HEK293 (cell line): ENCODE results near the gene NDRG3.

Experiments used
- CTCF ChIA-PET: fragments of 350-600 bp; formaldehyde crosslinking; extraction: SDS; loops from one replicate; lab custom pipeline; 2021; ENCODE audit warnings: antibody characterized with exemption; lab: Yijun Ruan, JAX
- POLR2A ChIA-PET: fragments of 300-600 bp; formaldehyde crosslinking; extraction: SDS; loops from one replicate; lab custom pipeline; 2020; ENCODE audit warnings: antibody characterized with exemption, inconsistent platforms; lab: Yijun Ruan, JAX
- H3K27ac ChIP-seq: fragments of 200-500 bp; sonication (Bioruptor generic); 2 replicates; pipeline ENCODE4 v1.5.1; 2014; ENCODE audit warnings: low read depth, low read length, control low read depth, inconsistent platforms; ENCODE audit errors: extremely low read depth
- H3K36me3 ChIP-seq, 2 experiments: fragments of 200-500 bp in 1 of 2; sonication (Bioruptor generic) in 1 of 2; 1 replicate in 1 of 2; 2 replicates in 1 of 2; pipeline ENCODE4 v1.5.1; 2014 to 2017; ENCODE audit warnings: inconsistent platforms in 2 of 2, low read length in 2 of 2; ENCODE audit not compliant: control insufficient read depth in 2 of 2, insufficient read depth in 1 of 2
- H3K4me1 ChIP-seq: fragments of 200-500 bp; sonication (Bioruptor generic); 2 replicates; pipeline ENCODE4 v1.5.1; 2014; ENCODE audit warnings: mild to moderate bottlenecking, low read length, inconsistent platforms; ENCODE audit not compliant: control insufficient read depth, insufficient read depth
- H3K4me3 ChIP-seq: 2 replicates; pipeline ENCODE4 v1.5.1; 2011; ENCODE audit warnings: low read depth, mild to moderate bottlenecking, control low read depth, low read length, moderate library complexity
- H3K9me3 ChIP-seq: fragments of 200-500 bp; sonication (Bioruptor generic); 2 replicates; pipeline ENCODE4 v1.5.1; 2014; ENCODE audit warnings: low read depth, low read length, inconsistent platforms; ENCODE audit not compliant: control insufficient read depth, insufficient read depth
- FEZF1 ChIP-seq: fragments of 450-650 bp; formaldehyde crosslinking; IDR thresholded peaks from 2 replicates; pipeline ENCODE4 v1.5.1; 2016; ENCODE audit warnings: missing biosample characterization, missing genetic modification characterization
- GLI4 ChIP-seq: fragments of 450-650 bp; formaldehyde crosslinking; IDR thresholded peaks from 2 replicates; pipeline ENCODE4 v1.5.1; 2016; ENCODE audit warnings: missing biosample characterization, missing genetic modification characterization
- GLIS1 ChIP-seq: fragments of 450-650 bp; formaldehyde crosslinking; IDR thresholded peaks from 2 replicates; pipeline ENCODE4 v1.5.1; 2016; ENCODE audit warnings: missing biosample characterization, missing genetic modification characterization
- HOXA7 ChIP-seq: sonication (generic); formaldehyde crosslinking; IDR thresholded peaks from 2 replicates; pipeline ENCODE4 v1.8.1; 2022; ENCODE audit warnings: missing genetic modification reagents, borderline replicate concordance
- IKZF3 ChIP-seq: fragments of 450-650 bp; IDR thresholded peaks from 2 replicates; pipeline ENCODE4 v1.5.0; 2018; ENCODE audit warnings: missing biosample characterization, mild to moderate bottlenecking, missing genetic modification characterization, moderate library complexity
- KLF9 ChIP-seq: fragments of 450-650 bp; formaldehyde crosslinking; IDR thresholded peaks from 2 replicates; pipeline ENCODE4 v1.5.1; 2016; ENCODE audit warnings: missing biosample characterization, missing genetic modification characterization, low read depth
- SCRT1 ChIP-seq: fragments of 450-650 bp; formaldehyde crosslinking; IDR thresholded peaks from 2 replicates; pipeline ENCODE4 v1.5.1; 2016; ENCODE audit warnings: missing biosample characterization, missing genetic modification characterization, borderline replicate concordance
- SP7 ChIP-seq: fragments of 450-650 bp; formaldehyde crosslinking; IDR thresholded peaks from 2 replicates; pipeline ENCODE4 v1.5.1; 2016; ENCODE audit warnings: missing biosample characterization, missing genetic modification characterization
- ZBTB8A ChIP-seq: fragments of 450-650 bp; formaldehyde crosslinking; IDR thresholded peaks from 2 replicates; pipeline ENCODE4 v1.5.1; 2016; ENCODE audit warnings: missing biosample characterization, missing genetic modification characterization
- ZFHX2 ChIP-seq: fragments of 450-650 bp; formaldehyde crosslinking; conservative IDR thresholded peaks from 2 replicates; pipeline ENCODE4 v1.5.1; 2016; ENCODE audit warnings: missing biosample characterization, missing genetic modification characterization
- ZIC2 ChIP-seq: fragments of 450-650 bp; formaldehyde crosslinking; IDR thresholded peaks from 2 replicates; pipeline ENCODE4 v1.5.1; 2016; ENCODE audit warnings: missing biosample characterization, missing genetic modification characterization
- ZNF114 ChIP-seq: fragments of 450-650 bp; formaldehyde crosslinking; IDR thresholded peaks from 2 replicates; pipeline ENCODE4 v1.5.0; 2017; ENCODE audit warnings: missing biosample characterization, missing genetic modification characterization
- ZNF155 ChIP-seq: fragments of 450-650 bp; formaldehyde crosslinking; IDR thresholded peaks from 2 replicates; pipeline ENCODE4 v1.5.1; 2016; ENCODE audit warnings: missing biosample characterization, missing genetic modification characterization
- ZNF202 ChIP-seq: fragments of 450-650 bp; formaldehyde crosslinking; IDR thresholded peaks from 2 replicates; pipeline ENCODE4 v1.5.1; 2016; ENCODE audit warnings: missing biosample characterization, missing genetic modification characterization, borderline replicate concordance
- ZNF239 ChIP-seq: fragments of 450-650 bp; formaldehyde crosslinking; IDR thresholded peaks from 2 replicates; pipeline ENCODE4 v1.5.1; 2016; ENCODE audit warnings: missing biosample characterization, missing genetic modification characterization
- ZNF311 ChIP-seq: fragments of 450-650 bp; formaldehyde crosslinking; IDR thresholded peaks from 2 replicates; pipeline ENCODE4 v1.5.1; 2017; ENCODE audit warnings: missing biosample characterization, missing genetic modification characterization, borderline replicate concordance
- ZNF366 ChIP-seq: fragments of 450-650 bp; formaldehyde crosslinking; conservative IDR thresholded peaks from 2 replicates; pipeline ENCODE4 v1.5.1; 2016; ENCODE audit warnings: missing biosample characterization, missing genetic modification characterization
- ZNF561 ChIP-seq: fragments of 450-650 bp; IDR thresholded peaks from 2 replicates; pipeline ENCODE4 v1.5.1; 2018; ENCODE audit warnings: missing biosample characterization, missing genetic modification characterization, borderline replicate concordance
- ZNF596 ChIP-seq: fragments of 450-650 bp; IDR thresholded peaks from 2 replicates; pipeline ENCODE4 v1.5.0; 2018; ENCODE audit warnings: missing biosample characterization, mild to moderate bottlenecking, missing genetic modification characterization, moderate library complexity
- ZNF600 ChIP-seq: fragments of 450-650 bp; formaldehyde crosslinking; IDR thresholded peaks from 2 replicates; pipeline ENCODE4 v1.5.1; 2016; ENCODE audit warnings: missing biosample characterization, missing genetic modification characterization
- ZNF654 ChIP-seq: fragments of 450-650 bp; formaldehyde crosslinking; IDR thresholded peaks from 2 replicates; pipeline ENCODE4 v1.5.1; 2016; ENCODE audit warnings: low read depth, missing biosample characterization, missing genetic modification characterization
- ZNF660 ChIP-seq: fragments of 450-650 bp; IDR thresholded peaks from 2 replicates; pipeline ENCODE4 v1.5.1; 2018; ENCODE audit warnings: missing biosample characterization, mild to moderate bottlenecking, missing genetic modification characterization
- ZNF76 ChIP-seq: fragments of 450-650 bp; formaldehyde crosslinking; IDR thresholded peaks from 2 replicates; pipeline ENCODE4; 2016; ENCODE audit warnings: low read depth, missing biosample characterization, missing genetic modification characterization, borderline replicate concordance
- TF ChIP-seq, protein P1 (sequence below): fragments of 450-650 bp; formaldehyde crosslinking; conservative IDR thresholded peaks from 2 replicates; pipeline ENCODE4 v1.5.1; 2016; ENCODE audit warnings: low read depth, missing biosample characterization, missing genetic modification characterization
- TF ChIP-seq, protein P2 (sequence below): fragments of 450-650 bp; formaldehyde crosslinking; IDR thresholded peaks from 2 replicates; pipeline ENCODE4 v1.5.1; 2017; ENCODE audit warnings: missing biosample characterization, mild to moderate bottlenecking, missing genetic modification characterization, moderate library complexity
- TF ChIP-seq, protein P3 (sequence below): fragments of 450-650 bp; formaldehyde crosslinking; IDR thresholded peaks from 2 replicates; pipeline ENCODE4; 2016; ENCODE audit warnings: missing biosample characterization, missing genetic modification characterization
- TF ChIP-seq, protein P4 (sequence below): IDR thresholded peaks from 2 replicates; pipeline ENCODE4 v1.6.1; 2011; ENCODE audit warnings: mild to moderate bottlenecking, low read depth, low read length, borderline replicate concordance

NDRG3 gene

DNA sequence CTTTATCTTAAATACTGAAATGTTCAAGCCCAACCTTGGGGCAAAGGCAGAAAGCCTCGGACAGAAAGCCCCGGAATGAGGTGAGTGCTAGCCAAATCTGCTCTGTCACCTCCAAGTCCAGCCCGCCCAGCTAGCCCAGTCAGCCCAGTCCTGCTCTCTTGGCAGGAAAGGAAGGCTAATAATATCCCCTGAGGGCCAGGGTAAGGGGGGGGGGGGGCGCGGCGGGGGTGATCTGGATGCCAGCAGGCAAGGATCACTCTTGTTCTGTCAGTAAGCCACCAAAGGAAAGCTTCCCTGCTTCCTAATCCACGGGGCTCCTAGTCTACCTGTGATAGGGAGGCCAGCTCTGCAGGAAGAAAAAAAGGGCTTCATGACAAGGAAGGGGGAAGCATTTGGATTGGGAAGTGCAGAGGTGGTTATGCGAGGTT lies 1.1 kb downstream of the NDRG3 start:
- H3K4me3 ChIP-seq: peak overlapping the region; percentile 89
- POLR2A ChIA-PET: no interaction called here
- TF ChIP-seq, protein P1, sequence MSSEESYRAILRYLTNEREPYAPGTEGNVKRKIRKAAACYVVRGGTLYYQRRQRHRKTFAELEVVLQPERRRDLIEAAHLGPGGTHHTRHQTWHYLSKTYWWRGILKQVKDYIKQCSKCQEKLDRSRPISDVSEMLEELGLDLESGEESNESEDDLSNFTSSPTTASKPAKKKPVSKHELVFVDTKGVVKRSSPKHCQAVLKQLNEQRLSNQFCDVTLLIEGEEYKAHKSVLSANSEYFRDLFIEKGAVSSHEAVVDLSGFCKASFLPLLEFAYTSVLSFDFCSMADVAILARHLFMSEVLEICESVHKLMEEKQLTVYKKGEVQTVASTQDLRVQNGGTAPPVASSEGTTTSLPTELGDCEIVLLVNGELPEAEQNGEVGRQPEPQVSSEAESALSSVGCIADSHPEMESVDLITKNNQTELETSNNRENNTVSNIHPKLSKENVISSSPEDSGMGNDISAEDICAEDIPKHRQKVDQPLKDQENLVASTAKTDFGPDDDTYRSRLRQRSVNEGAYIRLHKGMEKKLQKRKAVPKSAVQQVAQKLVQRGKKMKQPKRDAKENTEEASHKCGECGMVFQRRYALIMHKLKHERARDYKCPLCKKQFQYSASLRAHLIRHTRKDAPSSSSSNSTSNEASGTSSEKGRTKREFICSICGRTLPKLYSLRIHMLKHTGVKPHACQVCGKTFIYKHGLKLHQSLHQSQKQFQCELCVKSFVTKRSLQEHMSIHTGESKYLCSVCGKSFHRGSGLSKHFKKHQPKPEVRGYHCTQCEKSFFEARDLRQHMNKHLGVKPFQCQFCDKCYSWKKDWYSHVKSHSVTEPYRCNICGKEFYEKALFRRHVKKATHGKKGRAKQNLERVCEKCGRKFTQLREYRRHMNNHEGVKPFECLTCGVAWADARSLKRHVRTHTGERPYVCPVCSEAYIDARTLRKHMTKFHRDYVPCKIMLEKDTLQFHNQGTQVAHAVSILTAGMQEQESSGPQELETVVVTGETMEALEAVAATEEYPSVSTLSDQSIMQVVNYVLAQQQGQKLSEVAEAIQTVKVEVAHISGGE (tag by site-specific recombination): 0 out of 2 replicates have a peak, but pooled peaks have one; percentile 1
- TF ChIP-seq ZIC2 (tag by site-specific recombination): peak; percentile 67
- TF ChIP-seq ZNF202: no peak
- peak; percentile 63 for TF ChIP-seq ZBTB8A
- TF ChIP-seq ZNF114 (tag by site-specific recombination): no peak
- TF ChIP-seq GLIS1: peak; percentile 30; the same call in 1 of the 2 replicates
- TF ChIP-seq SCRT1: no peak
- peak; percentile 57 for TF ChIP-seq ZNF600 (tag by site-specific recombination)
- TF ChIP-seq ZNF660 (tag by site-specific recombination): no peak
- peak; percentile 44; the same call in 1 of the 2 replicates for TF ChIP-seq IKZF3 (tag by site-specific recombination)
- TF ChIP-seq ZFHX2 (tag by site-specific recombination): no peak
- no peak for TF ChIP-seq ZNF311 (tag by site-specific recombination)
- TF ChIP-seq, protein P2, sequence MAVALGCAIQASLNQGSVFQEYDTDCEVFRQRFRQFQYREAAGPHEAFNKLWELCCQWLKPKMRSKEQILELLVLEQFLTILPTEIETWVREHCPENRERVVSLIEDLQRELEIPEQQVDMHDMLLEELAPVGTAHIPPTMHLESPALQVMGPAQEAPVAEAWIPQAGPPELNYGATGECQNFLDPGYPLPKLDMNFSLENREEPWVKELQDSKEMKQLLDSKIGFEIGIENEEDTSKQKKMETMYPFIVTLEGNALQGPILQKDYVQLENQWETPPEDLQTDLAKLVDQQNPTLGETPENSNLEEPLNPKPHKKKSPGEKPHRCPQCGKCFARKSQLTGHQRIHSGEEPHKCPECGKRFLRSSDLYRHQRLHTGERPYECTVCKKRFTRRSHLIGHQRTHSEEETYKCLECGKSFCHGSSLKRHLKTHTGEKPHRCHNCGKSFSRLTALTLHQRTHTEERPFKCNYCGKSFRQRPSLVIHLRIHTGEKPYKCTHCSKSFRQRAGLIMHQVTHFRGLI (tag by site-specific recombination): peak; percentile 55; the same call in 1 of the 2 replicates
- H3K9me3 ChIP-seq: no peaks in the 10 kb centered on the region
- no peak overlapping the region for H3K27ac ChIP-seq
- H3K4me1 ChIP-seq: no peaks in the 10 kb centered on the region; the same call in 1 of the 2 replicates
- no peaks in the 10 kb centered on the region for H3K36me3 ChIP-seq
- CTCF ChIA-PET: interaction anchor here (0.7 to 2.8 kb wide), 9 partner anchors 10 to 132 kb away, joined by 3 to 12 read pairs (median 3); partner anchors contain the start of gene DSN1

DNA sequence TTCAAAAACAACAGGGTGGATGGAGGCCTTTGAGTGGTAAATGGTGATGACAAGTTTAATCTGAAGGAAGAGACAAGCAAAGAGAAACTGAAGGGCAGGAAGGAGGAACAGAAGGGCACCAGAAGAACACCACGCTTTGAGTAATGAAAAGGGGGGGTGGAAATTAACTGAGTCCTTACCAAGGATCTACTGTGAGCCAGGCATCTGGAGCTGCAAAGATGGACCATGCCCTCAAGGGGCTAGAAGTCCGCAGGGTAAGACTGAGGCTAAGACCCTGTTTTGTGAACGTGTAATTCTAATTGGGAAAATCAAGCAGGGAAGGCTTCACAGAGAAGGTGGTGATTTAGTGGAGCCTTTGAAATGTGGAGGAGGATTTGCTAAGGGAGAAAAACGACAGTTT lies 1.6 kb downstream of the NDRG3 start:
- H3K9me3 ChIP-seq: no peaks in the 10 kb centered on the region
- H3K27ac ChIP-seq: no peak overlapping the region
- H3K4me1 ChIP-seq: no peaks in the 10 kb centered on the region; the same call in 1 of the 2 replicates
- ChIA-PET CTCF (interaction anchor here (0.7 to 1.7 kb wide), 8 partner anchors 10 to 132 kb away, joined by 3 to 7 read pairs (median 3); partner anchors contain the start of gene DSN1), POLR2A (no interaction called here)
- no peaks in the 10 kb centered on the region for H3K36me3 ChIP-seq
- H3K4me3 ChIP-seq: no peak overlapping the region
- TF ChIP-seq ZNF596 (tag by site-specific recombination) (no peak), SP7 (tag by site-specific recombination) (no peak), ZNF76 (no peak), ZNF155 (tag by site-specific recombination) (no peak), FEZF1 (no peak), ZNF654 (tag by site-specific recombination) (no peak), ZNF561 (tag by site-specific recombination) (no peak), ZNF239 (no peak), GLI4 (no peak), KLF9 (tag by site-specific recombination) (no peak), ZIC2 (tag by site-specific recombination) (no peak), HOXA7 (CRISPR knock-in tag) (no peak), ZNF366 (tag by site-specific recombination) (no peak)
- TF ChIP-seq, protein P3, sequence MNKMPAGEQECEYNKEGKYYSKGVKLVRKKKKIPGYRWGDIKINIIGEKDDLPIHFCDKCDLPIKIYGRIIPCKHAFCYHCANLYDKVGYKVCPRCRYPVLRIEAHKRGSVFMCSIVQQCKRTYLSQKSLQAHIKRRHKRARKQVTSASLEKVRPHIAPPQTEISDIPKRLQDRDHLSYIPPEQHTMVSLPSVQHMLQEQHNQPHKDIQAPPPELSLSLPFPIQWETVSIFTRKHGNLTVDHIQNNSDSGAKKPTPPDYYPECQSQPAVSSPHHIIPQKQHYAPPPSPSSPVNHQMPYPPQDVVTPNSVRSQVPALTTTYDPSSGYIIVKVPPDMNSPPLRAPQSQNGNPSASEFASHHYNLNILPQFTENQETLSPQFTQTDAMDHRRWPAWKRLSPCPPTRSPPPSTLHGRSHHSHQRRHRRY: no peak
- TF ChIP-seq, protein P4, sequence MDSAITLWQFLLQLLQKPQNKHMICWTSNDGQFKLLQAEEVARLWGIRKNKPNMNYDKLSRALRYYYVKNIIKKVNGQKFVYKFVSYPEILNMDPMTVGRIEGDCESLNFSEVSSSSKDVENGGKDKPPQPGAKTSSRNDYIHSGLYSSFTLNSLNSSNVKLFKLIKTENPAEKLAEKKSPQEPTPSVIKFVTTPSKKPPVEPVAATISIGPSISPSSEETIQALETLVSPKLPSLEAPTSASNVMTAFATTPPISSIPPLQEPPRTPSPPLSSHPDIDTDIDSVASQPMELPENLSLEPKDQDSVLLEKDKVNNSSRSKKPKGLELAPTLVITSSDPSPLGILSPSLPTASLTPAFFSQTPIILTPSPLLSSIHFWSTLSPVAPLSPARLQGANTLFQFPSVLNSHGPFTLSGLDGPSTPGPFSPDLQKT: no peak
